Suppressor macrophage treated with lipopolysaccharide for 4 hours (primary cell): Measurements from ENCODE around the gene GSTT2.

Experiments used
- DNase-seq: peaks from one replicate; pipeline ENCODE4 v3.0.0-alpha.2; 2020

GSTT2 gene

DNA sequence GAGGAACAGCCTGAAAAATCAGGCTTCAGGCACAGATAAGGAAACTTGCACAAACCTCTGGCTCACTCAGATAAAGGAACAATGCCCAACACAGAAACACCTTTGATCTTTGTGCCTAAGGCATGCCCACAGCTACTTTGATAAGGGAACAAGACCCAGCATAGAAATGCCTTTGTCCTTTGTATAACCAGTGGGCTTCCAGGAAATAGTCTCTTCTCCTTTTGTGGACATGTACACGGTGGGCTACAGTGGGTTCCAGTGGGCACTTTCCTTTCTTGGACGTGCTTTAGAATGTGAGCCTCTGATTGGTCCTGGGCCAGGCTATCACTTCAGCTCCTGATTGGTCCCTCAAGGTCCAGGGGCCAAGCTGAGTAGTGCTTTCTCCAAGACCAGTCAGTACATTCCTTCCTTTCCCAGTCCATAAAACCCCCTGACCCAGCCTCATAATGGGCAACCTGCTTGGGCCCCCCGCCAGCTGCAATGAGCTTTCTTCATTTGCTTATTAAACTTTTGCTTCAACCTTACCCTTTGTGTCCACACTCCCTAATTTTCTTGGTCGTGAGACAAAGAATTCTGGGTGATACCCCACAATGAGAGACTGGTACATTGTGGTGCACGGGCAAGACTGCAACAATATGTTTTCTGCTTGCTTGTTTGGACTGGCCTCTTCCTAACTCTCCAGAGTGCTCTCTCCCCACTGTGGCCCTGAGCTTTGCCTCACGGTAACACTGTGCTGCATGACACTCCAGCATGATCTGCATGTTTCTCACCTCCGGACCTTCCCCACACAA is 29.5 kb downstream of the GSTT2 start:
- no peak for DNase-seq

DNA sequence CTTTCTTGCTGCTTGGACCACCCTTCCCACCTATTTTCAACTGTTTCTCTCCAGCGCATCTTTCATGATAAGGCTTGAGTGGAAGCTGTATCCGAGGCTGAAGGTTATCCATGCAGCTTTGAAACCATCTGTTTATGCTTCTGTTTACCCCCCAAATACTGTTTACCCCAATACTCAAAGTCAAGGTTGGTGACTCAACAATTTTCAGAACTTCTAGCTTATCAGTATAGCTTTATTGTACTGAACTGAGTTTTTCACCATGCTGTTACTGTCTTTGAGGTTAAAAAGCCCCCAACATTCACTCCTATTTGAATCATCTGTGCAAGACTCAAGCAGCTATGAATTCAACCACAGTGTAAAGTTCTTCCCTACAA is 30.1 kb downstream of the GSTT2 start:
- DNase-seq: no peak

DNA sequence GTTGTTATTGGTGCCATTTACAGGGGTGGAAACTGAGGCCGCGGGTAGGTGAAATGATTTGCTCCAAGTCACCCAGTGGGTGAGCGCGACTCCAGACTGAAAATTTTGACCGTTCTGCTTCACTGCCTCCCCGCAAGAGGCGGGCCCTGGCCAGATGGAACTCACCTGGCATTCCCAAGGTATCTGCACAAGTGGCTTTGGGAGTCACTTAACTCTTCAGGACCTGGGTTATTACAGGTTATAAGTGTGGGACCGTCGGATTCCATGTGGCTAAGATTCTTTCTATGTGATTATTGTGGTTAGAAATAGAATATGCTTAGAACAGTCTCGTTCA is 31.8 kb downstream of the GSTT2 start:
- DNase-seq: no peak

DNA sequence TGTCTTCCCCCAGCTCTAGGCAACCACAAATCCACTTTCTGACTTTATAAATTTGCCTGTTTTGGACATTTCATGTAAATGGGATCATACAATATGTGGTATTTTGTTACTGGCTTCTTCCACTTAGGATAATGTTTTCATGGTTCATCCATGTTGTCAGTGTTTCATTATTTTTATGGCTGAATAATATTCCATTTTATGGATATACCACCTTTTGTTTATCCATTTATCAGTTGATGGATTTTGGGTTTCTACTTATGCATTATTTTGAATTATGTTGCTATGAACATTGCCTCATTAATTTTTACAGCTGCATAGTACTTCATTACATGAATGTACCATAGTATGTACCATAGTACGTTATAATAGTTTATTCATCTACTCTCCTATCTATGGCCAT is 36.2 kb downstream of the GSTT2 start:
- DNase-seq: no peak

DNA sequence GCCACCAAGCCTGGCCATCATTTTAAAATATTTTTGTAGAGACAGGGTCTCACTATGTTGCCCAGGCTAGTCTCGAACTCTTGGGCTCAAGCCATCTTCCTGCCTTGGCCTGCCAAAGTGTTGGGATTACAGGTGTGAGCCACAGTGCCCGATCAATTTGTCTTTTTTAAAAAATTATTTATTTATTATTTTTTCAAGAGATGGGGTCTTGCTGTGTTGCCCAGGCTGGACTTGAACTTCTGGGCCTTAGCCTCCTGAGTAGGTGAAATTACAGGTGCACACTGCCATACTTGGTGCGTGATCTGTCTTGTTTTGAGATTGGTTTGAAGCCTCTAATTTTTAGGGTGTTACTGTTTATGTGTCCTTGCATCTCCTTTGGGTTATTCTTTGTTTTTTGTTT is 41.4 kb downstream of the GSTT2 start:
- no peak for DNase-seq

DNA sequence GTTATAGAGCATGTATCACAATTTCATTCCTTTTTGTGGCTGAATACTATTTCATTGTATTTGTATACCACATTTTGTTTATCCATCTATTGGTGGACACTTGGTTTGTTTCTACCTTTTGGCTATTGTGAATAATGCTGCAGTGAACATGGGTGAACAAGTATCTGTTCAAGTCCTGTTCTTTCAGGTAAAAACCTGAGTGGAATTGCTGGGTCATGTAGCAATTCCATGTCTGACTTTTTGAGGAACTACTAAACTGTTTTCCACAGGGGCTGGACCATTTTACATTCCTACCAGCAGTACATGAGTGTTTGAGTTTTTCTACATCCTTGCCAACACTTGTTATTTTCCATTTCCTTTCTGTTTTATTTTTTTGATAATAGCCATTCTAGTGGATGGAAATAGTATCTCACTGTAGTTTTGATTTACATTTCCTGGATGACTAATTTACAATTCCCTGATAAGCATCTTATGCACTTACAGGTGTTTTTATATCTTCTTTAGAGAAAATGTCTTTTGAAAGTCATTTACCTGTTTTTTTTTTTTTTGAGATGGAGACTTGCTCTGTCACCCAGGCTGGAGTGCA is 43.4 kb downstream of the GSTT2 start:
- DNase-seq: no peak

DNA sequence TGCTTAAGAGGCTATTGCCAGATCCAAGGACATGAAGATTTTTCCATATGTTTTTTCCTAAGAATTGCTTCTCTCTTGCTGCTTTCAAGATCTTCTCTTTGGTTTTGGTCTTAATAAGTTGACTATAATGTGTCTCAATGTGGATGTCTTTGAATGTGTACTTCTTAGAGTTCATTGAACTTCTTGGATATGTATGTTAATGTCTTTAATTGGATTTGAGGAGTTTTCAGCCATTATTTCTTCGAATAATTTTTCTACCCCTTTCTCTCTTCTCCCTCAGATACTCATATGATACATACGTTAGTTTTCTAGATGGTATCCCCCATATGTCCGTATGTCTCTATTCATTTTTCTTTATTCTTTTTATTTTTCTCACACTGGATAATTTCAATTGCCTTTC is 44.4 kb downstream of the GSTT2 start:
- no peak for DNase-seq

DNA sequence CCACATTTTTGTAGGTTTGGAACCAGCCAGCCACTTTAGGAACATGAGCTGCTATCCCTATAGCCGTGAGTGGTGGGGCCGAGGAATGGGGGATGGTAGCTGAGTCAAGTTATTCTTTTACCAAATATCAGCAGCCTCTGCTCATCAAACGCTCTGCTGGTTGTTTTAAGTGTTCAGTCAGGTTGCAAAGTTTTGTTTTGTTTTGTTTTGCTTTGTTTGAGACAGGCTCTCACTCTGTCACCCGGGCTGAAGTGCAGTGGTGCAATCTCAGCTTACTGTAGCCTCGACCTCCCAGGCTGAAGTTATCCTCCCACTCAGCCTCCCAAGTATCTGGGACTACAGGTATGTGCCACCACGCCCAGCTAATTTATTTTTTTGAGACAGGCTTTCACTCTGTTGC is 45.5 kb downstream of the GSTT2 start:
- no peak for DNase-seq

DNA sequence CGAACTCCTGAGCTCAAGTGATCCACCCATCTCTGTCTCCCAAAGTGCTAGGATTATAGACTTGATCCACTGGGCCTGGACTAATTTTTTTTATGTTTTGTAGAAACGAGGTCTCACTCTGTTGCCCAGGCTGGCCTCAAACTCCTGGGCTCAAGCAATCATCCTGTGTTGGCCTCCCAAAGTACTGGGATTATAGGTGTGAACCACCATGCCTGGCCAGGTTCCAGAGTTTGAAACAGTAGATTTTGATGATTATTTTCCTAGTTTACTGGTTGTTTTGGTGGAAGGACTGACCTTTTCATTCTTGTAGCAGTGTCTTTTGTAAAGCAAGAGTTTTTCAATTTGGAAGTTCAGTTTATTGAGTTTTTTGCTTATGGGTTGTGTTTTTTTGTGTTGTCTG is 46.1 kb downstream of the GSTT2 start:
- no peak for DNase-seq

DNA sequence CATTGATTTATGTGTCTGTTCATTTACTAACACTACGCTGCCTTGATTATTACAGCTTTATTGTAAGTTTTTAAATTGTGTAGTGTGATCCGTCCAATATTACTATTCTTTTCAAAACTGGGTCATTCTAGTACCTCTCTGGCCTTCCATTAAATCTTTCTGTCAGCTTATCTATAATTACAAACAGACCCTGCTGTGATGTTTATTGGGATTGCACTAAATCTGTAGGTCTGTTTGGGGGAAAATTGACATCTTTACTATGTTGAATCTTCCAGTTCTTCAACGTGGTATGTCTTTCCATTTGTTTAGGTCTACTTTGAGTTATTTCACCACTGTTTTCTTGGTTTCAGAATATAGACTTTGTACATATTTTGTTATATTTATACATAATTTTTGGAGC is 46.8 kb downstream of the GSTT2 start:
- DNase-seq: no peak

DNA sequence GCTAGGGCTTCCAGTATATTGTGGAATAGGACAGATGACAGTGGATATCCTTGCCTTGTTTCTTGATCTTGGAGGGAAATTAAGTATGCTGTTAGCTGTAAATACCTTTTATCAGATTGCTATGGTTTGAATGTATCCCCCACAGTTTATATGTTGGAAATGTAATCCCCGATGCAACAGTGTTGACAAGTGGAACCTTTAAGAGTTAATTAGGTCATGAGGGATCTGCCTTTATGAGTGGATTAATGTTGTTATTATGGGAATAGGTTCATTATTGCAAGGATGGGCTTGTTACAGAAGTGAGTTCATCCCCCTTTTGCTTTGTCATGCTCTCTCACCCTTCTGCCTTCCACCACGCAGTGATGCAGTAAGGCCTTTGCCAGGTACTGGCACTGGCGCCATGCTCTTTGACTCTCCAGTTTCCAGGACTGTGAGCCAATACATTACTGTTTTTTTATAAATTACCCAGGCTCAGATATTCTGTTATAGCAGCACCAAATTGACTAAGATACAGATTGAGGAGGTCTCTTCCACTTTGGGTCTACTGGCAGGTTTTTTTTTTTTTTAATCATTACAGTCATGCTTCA is 47.5 kb downstream of the GSTT2 start:
- DNase-seq: no peak

DNA sequence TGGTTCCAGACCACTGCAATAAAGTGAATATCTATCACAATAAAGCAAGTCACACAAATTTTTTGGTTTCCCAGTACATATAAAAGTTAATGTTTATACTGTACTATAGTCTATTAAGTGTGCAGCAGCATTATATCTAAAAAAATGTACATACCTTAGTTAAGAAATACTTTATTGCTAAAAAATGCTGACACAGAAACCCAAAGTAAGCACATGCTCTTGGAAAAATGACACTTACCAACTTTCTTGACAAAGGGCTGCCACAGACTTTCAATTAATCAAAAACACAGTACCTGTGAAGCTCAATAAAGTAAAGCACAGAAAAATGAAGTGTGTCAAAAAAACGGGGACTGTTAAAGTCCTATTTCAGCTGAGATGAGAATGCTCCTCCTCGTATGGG is 48.1 kb downstream of the GSTT2 start:
- DNase-seq: no peak

DNA sequence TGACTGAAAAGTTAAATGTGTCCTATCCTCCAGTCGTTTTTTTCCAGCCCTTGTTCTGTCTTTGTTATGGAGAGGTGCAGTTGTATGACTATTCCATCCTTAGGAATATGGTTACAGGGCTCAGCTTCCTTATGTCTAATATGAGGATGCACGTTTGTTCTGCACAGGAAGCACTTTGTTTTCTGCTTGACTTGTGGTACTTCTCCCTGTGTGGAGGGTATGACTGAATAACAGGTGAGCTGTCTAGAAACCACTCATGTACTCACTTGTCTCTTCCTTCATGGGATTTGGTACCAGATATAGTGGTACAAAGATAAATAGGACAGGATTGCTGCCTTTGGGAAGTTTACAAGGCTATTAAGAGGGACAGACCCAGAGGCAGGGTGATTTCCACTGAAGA is 48.6 kb downstream of the GSTT2 start:
- no peak for DNase-seq

DNA sequence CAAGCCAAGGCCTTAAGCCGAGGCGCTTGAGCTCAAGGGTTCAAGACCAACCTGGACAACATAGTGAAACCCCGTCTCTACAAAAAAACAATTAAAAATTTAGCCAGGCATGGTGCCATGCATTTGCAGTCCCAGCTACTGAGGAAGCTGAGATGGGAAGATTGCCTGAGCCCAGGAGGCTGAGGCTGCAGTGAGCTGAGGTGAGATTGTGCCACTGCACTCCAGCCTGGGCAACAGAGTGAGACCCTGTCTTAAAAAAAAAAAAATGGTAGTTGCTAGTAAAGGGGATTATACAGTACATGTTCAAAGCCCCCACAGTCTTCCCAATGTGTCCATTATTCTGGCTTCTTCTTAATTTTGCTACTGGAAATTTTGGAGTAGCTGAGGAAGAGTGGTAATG is 49.4 kb downstream of the GSTT2 start:
- no peak for DNase-seq

DNA sequence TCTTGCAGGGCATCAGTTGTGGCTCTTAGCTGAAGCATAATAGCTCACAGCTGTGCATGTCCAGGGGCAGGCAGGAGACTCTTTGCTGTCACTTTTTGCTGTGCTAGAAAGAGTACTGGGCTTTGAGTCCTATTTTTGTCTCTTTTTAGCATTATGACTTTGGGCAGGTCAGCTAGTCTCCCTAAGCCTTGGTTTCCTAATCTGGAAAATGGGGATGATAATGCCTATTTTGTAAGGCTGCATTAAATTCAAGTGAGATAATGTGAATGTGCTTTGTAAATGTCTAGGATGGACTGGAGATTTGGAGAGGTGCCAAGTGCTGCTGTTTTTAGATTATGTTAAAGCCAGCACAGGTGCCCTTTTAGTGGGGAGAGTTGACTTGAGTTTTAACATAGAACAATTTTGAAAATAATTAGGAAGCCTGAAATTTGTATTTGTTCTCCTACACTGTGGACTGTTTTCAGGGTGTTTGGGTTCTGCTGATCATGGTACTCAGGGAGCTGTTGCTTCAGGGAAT is 50.3 kb downstream of the GSTT2 start:
- DNase-seq: no peak
